ENCODE data around the gene CYP8B1. TPM values are rescaled to one million over a fixed set of nuclear protein-coding genes. Genes with fewer than 3 reads are reported as not detected.

CYP8B1 gene
- total RNA-seq, 1 experiment from 2014 or later, result not detected

- H3K4me3 ChIP-seq (ENCODE audit: low read depth, low read length), result no peak overlapping the region
- no peaks in the 10 kb centered on the region for H3K9me3 ChIP-seq
- no peak overlapping the region for H3K27ac Mint-ChIP-seq (ENCODE audit: unreplicated experiment)
- no peaks in the 10 kb centered on the region for H3K36me3 Mint-ChIP-seq (ENCODE audit: insufficient read depth, unreplicated experiment)
- H3K4me1 ChIP-seq, result no peaks in the 10 kb centered on the region
- POLR2A ChIA-PET, result no interaction called here
- no peak for TF ChIP-seq CTCF (IDR thresholded peaks at IDR 0.05; ENCODE audit: insufficient read depth in 1 of 2, low read depth in 1 of 2, low read length in 1 of 2, severe bottlenecking in 1 of 2, unreplicated experiment in 1 of 2)
- H3K27me3 ChIP-seq (replicated peaks; ENCODE audit: control insufficient read depth, insufficient read depth, low read length), result no peaks in the 10 kb centered on the region
- BruUV-seq (replicated peaks), result no TSS peak
- no peak for DNase-seq
- H3K4me1 Mint-ChIP-seq (ENCODE audit: low read depth, unreplicated experiment), result peaks cover 4% of the 10 kb centered on the region
- no peaks in the 10 kb centered on the region for H3K36me3 ChIP-seq (ENCODE audit: control insufficient read depth, insufficient read depth, low read length)
- H3K4me3 Mint-ChIP-seq (ENCODE audit: unreplicated experiment), result no peak overlapping the region
- CTCF ChIA-PET, result no interaction called here
- no peaks in the 10 kb centered on the region for H3K27me3 Mint-ChIP-seq (ENCODE audit: insufficient read depth, unreplicated experiment)
- H3K9me3 Mint-ChIP-seq (ENCODE audit: unreplicated experiment), result no peaks in the 10 kb centered on the region
- intact Hi-C loops (cut with micrococcal nuclease; ENCODE audit: unreplicated experiment), result no loop called here
Observed at GRCh38 chr3:42841332-42841731, 34.3 kb downstream of the CYP8B1 start.

GRCh38 chr3:42839616-42840015, 36.1 kb downstream of the CYP8B1 start:
- no peaks in the 10 kb centered on the region for H3K36me3 Mint-ChIP-seq (ENCODE audit: insufficient read depth, unreplicated experiment)
- peak; percentile 73 to 77 for TF ChIP-seq CTCF (IDR thresholded peaks at IDR 0.05; ENCODE audit: insufficient read depth in 1 of 2, low read depth in 1 of 2, low read length in 1 of 2, severe bottlenecking in 1 of 2, unreplicated experiment in 1 of 2)
- peaks cover 4% of the 10 kb centered on the region for H3K4me1 Mint-ChIP-seq (ENCODE audit: low read depth, unreplicated experiment)
- intact Hi-C loops (cut with micrococcal nuclease; ENCODE audit: unreplicated experiment), result loop anchor here (1.0 to 10.0 kb wide), 3 partner anchors 41 to 265 kb away; no protein-coding TSS in a partner anchor
- no peaks in the 10 kb centered on the region for H3K4me1 ChIP-seq
- H3K4me3 Mint-ChIP-seq (ENCODE audit: unreplicated experiment), result no peak overlapping the region
- H3K9me3 ChIP-seq, result no peaks in the 10 kb centered on the region
- no peak overlapping the region for H3K27ac Mint-ChIP-seq (ENCODE audit: unreplicated experiment)
- POLR2A ChIA-PET, result no interaction called here
- H3K36me3 ChIP-seq (ENCODE audit: control insufficient read depth, insufficient read depth, low read length), result no peaks in the 10 kb centered on the region
- peak; percentile 48 to 61 for DNase-seq
- H3K4me3 ChIP-seq (ENCODE audit: low read depth, low read length), result no peak overlapping the region
- no peaks in the 10 kb centered on the region for H3K9me3 Mint-ChIP-seq (ENCODE audit: unreplicated experiment)
- no peaks in the 10 kb centered on the region for H3K27me3 Mint-ChIP-seq (ENCODE audit: insufficient read depth, unreplicated experiment)
- no TSS peak for BruUV-seq (replicated peaks)
- CTCF ChIA-PET, result interaction anchor here (0.6 to 1.4 kb wide), 11 partner anchors 9 to 281 kb away, joined by 3 to 10 read pairs (median 5); partner anchors contain the start of gene HIGD1A
- no peaks in the 10 kb centered on the region for H3K27me3 ChIP-seq (replicated peaks; ENCODE audit: control insufficient read depth, insufficient read depth, low read length)

GRCh38 chr3:42838571-42838970, 37.1 kb downstream of the CYP8B1 start:
- no peak for DNase-seq
- ChIA-PET POLR2A (no interaction called here), CTCF (interaction anchor here (0.6 to 1.3 kb wide), 3 partner anchors 8 to 94 kb away, joined by 3 to 10 read pairs (median 3); no protein-coding TSS in a partner anchor)
- Mint-ChIP-seq H3K4me1 (ENCODE audit: low read depth, unreplicated experiment) (no peaks in the 10 kb centered on the region), H3K4me3 (ENCODE audit: unreplicated experiment) (no peak overlapping the region), H3K27ac (ENCODE audit: unreplicated experiment) (no peak overlapping the region), H3K9me3 (ENCODE audit: unreplicated experiment) (no peaks in the 10 kb centered on the region), H3K36me3 (ENCODE audit: insufficient read depth, unreplicated experiment) (no peaks in the 10 kb centered on the region), H3K27me3 (ENCODE audit: insufficient read depth, unreplicated experiment) (no peaks in the 10 kb centered on the region)
- Histone ChIP-seq H3K4me3 (ENCODE audit: low read depth, low read length) (no peak overlapping the region), H3K36me3 (ENCODE audit: control insufficient read depth, insufficient read depth, low read length) (no peaks in the 10 kb centered on the region), H3K27me3 (replicated peaks; ENCODE audit: control insufficient read depth, insufficient read depth, low read length) (no peaks in the 10 kb centered on the region), H3K4me1 (no peaks in the 10 kb centered on the region), H3K9me3 (no peaks in the 10 kb centered on the region)
- no peak for TF ChIP-seq CTCF (IDR thresholded peaks at IDR 0.05; ENCODE audit: insufficient read depth in 1 of 2, low read depth in 1 of 2, low read length in 1 of 2, severe bottlenecking in 1 of 2, unreplicated experiment in 1 of 2)
- intact Hi-C loops (cut with micrococcal nuclease; ENCODE audit: unreplicated experiment), result loop anchor here (2.0 to 10.0 kb wide), 2 partner anchors 42 to 264 kb away; no protein-coding TSS in a partner anchor
- no TSS peak for BruUV-seq (replicated peaks)
